H9 (cell line): Measurements from ENCODE around the gene SLC7A1. TPM values are rescaled to one million over a fixed set of nuclear protein-coding genes. Genes with fewer than 3 reads are reported as not detected.

Source experiments
- DNase-seq: peaks from one replicate; pipeline ENCODE4 v3.0.0-alpha.2; 2017
- H2AFZ ChIP-seq: one replicate; pipeline ENCODE4 v1.6.1; 2013; ENCODE audit warnings: mild to moderate bottlenecking, low read length, control low read depth, moderate library complexity
- H2AK5ac ChIP-seq: 2 replicates; pipeline ENCODE4 v1.6.1; 2013; ENCODE audit warnings: low read length, control low read depth, mixed read lengths; ENCODE audit not compliant: insufficient read length
- H2BK120ac ChIP-seq: one replicate; pipeline ENCODE4 v1.6.1; 2013; ENCODE audit warnings: low read depth, mild to moderate bottlenecking, low read length, control low read depth, inconsistent platforms; ENCODE audit not compliant: poor library complexity, severe bottlenecking
- H2BK12ac ChIP-seq: 2 replicates; pipeline ENCODE4 v1.6.1; 2013; ENCODE audit warnings: low read length, control low read depth, mixed read lengths, low read depth; ENCODE audit not compliant: insufficient read length
- H2BK15ac ChIP-seq: 2 replicates; pipeline ENCODE4 v1.6.1; 2013; ENCODE audit warnings: low read depth, low read length, control low read depth
- H2BK20ac ChIP-seq: one replicate; pipeline ENCODE4 v1.6.1; 2013; ENCODE audit warnings: low read depth, mild to moderate bottlenecking, low read length, control low read depth, inconsistent platforms; ENCODE audit not compliant: poor library complexity, severe bottlenecking
- H2BK5ac ChIP-seq: 2 replicates; pipeline ENCODE4 v1.6.1; 2013; ENCODE audit warnings: low read length, control low read depth, mixed read lengths; ENCODE audit not compliant: insufficient read length
- H3K14ac ChIP-seq: 2 replicates; pipeline ENCODE4 v1.6.1; 2013; ENCODE audit warnings: low read length, control low read depth; ENCODE audit not compliant: insufficient read depth
- H3K18ac ChIP-seq: 2 replicates; pipeline ENCODE4 v1.6.1; 2013; ENCODE audit warnings: low read depth, mild to moderate bottlenecking, mixed read lengths, low read length, control low read depth; ENCODE audit not compliant: insufficient read length
- H3K23ac ChIP-seq: 2 replicates; pipeline ENCODE4 v1.6.1; 2013; ENCODE audit warnings: low read length, control low read depth, mixed read lengths, low read depth; ENCODE audit not compliant: insufficient read length
- H3K23me2 ChIP-seq: 2 replicates; pipeline ENCODE4 v1.6.1; 2013; ENCODE audit warnings: low read depth, mild to moderate bottlenecking, mixed read lengths, low read length, control low read depth; ENCODE audit not compliant: insufficient read length, poor library complexity, severe bottlenecking
- H3K27ac ChIP-seq: 2 replicates; pipeline ENCODE4 v1.5.1; 2013; ENCODE audit warnings: low read length, control low read depth, mixed read lengths, low read depth; ENCODE audit not compliant: insufficient read length
- H3K27me3 ChIP-seq: 2 replicates; pipeline ENCODE4 v1.6.1; 2013; ENCODE audit warnings: low read length, control low read depth, inconsistent platforms; ENCODE audit not compliant: insufficient read depth
- H3K4ac ChIP-seq: 2 replicates; pipeline ENCODE4 v1.6.1; 2013; ENCODE audit warnings: low read depth, mild to moderate bottlenecking, control low read depth, inconsistent platforms, low read length, moderate library complexity
- H3K4me1 ChIP-seq: 2 replicates; pipeline ENCODE4 v1.6.1; 2013; ENCODE audit warnings: low read length, control low read depth, inconsistent platforms; ENCODE audit not compliant: insufficient read depth
- H3K4me2 ChIP-seq: 2 replicates; pipeline ENCODE4 v1.6.1; 2013; ENCODE audit warnings: low read length, control low read depth, mixed read lengths; ENCODE audit not compliant: insufficient read length, insufficient read depth
- H3K56ac ChIP-seq: 2 replicates; pipeline ENCODE4 v1.6.1; 2013; ENCODE audit warnings: low read depth, mild to moderate bottlenecking, mixed read lengths, low read length, control low read depth; ENCODE audit not compliant: insufficient read length
- H3K79me1 ChIP-seq: 2 replicates; pipeline ENCODE4 v1.6.1; 2013; ENCODE audit warnings: low read depth, mild to moderate bottlenecking, moderate library complexity, low read length, control low read depth, inconsistent platforms; ENCODE audit not compliant: insufficient read depth, poor library complexity, severe bottlenecking
- H3K79me2 ChIP-seq: 2 replicates; pipeline ENCODE4 v1.6.1; 2013; ENCODE audit warnings: low read length, control low read depth, inconsistent platforms; ENCODE audit not compliant: insufficient read depth
- H3K9ac ChIP-seq: 2 replicates; pipeline ENCODE4 v1.6.1; 2013; ENCODE audit warnings: low read length, control low read depth, mixed read lengths; ENCODE audit not compliant: insufficient read length; ENCODE audit errors: extremely low read depth
- H3K9me3 ChIP-seq: one replicate; pipeline ENCODE4 v1.6.1; 2013; ENCODE audit warnings: low read depth, low read length, inconsistent platforms; ENCODE audit not compliant: control insufficient read depth
- H3T11ph ChIP-seq: one replicate; pipeline ENCODE4 v1.6.1; 2013; ENCODE audit warnings: mild to moderate bottlenecking, low read length, control low read depth, inconsistent platforms
- H4K20me1 ChIP-seq: one replicate; pipeline ENCODE4 v1.6.1; 2013; ENCODE audit not compliant: control insufficient read depth, insufficient read length, insufficient read depth
- H4K5ac ChIP-seq: 2 replicates; pipeline ENCODE4 v1.6.1; 2013; ENCODE audit warnings: low read depth, mild to moderate bottlenecking, mixed read lengths, low read length, control low read depth; ENCODE audit not compliant: insufficient read length
- H4K8ac ChIP-seq: replicated peaks from 2 replicates; pipeline ENCODE4 v1.6.1; 2013; ENCODE audit warnings: low read length, control low read depth, mixed read lengths, low read depth; ENCODE audit not compliant: insufficient read length
- H4K91ac ChIP-seq: 2 replicates; pipeline ENCODE4 v1.6.1; 2013; ENCODE audit warnings: low read depth, mild to moderate bottlenecking, moderate library complexity, mixed read lengths, low read length, control low read depth; ENCODE audit not compliant: insufficient read length
- H3K27ac Mint-ChIP-seq, 3 experiments: 2 replicates in 2 of 3; 3 replicates in 1 of 3; pipeline ENCODE4 v1.8.0; 2020 to 2021; ENCODE audit warnings: mixed read lengths in 3 of 3, mild to moderate bottlenecking in 1 of 3, moderate library complexity in 1 of 3
- H3K27me3 Mint-ChIP-seq: 2 replicates; pipeline ENCODE4 v1.8.0; 2021; ENCODE audit warnings: low read depth, mild to moderate bottlenecking, moderate library complexity, mixed read lengths
- H3K36me3 Mint-ChIP-seq, 3 experiments: 2 replicates in 2 of 3; 3 replicates in 1 of 3; pipeline ENCODE4 v1.8.0; 2020 to 2021; ENCODE audit warnings: low read depth in 3 of 3, mixed read lengths in 3 of 3; ENCODE audit not compliant: insufficient read depth in 1 of 3
- H3K4me1 Mint-ChIP-seq, 2 experiments: 2 replicates each; pipeline ENCODE4 v1.8.0; 2020; ENCODE audit warnings: mixed read lengths in 2 of 2
- H3K4me3 Mint-ChIP-seq, 2 experiments: 2 replicates in 1 of 2; 3 replicates in 1 of 2; pipeline ENCODE4 v1.8.0; 2020 to 2021; ENCODE audit warnings: mild to moderate bottlenecking in 2 of 2, mixed read lengths in 2 of 2, moderate library complexity in 1 of 2
- H3K9me3 Mint-ChIP-seq, 2 experiments: 2 replicates in 1 of 2; 3 replicates in 1 of 2; pipeline ENCODE4 v1.8.0; 2020; ENCODE audit warnings: mild to moderate bottlenecking in 2 of 2, mixed read lengths in 2 of 2, moderate library complexity in 1 of 2
- CTCF ChIP-seq: fragments of 200-600 bp; sonication (generic); conservative IDR thresholded peaks from 3 replicates; pipeline ENCODE4 v1.8.0; 2021; ENCODE audit warnings: antibody characterized with exemption, mild to moderate bottlenecking
- WGBS: extraction: QIAGEN DNeasy Blood & Tissue Kit; methylation state at CpG from one replicate; pipeline ENCODE4 v1.1.7; 2013; ENCODE audit warnings: missing lambda C conversion rate, low lambda C conversion rate, mixed read lengths; ENCODE audit not compliant: insufficient read length; ENCODE audit errors: extremely low coverage; 5-methylcytosine and 5-hydroxymethylcytosine counted together
- total RNA-seq: library from RNA; stranded (reverse); gene quantifications from 2 replicates; pipeline ENCODE4 v1.2.1, GENCODE V29; 2021

The SLC7A1 gene
- total RNA-seq, 1 experiment from 2014 or later = 109 TPM

DNA sequence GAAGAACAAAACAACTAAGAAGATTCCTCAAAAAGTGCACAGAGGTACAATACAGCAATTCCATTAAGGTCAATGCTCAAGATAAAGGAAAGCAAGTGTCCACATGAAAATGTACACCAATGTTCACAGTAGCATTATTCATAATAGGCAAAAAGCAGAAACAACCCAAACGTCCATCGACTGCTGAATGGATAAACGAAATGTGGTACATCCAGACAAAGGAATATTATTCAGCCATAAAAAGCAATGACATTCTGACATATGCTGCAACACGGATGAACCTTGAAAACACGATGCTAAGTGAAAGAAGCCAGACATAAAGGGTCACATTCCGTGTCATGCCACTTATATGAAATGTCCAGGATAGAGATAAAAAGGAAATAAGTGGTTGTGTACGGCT lies 29.3 kb downstream of the SLC7A1 start:
- Mint-ChIP-seq H3K27me3 (no peaks in the 10 kb centered on the region), H3K27ac (no peak overlapping the region), H3K36me3 (peaks cover 0 to 8% (median 0%) of the 10 kb centered on the region in 3 experiments; a peak in 3 of 7 replicates), H3K4me3 (no peak overlapping the region), H3K4me1 (peaks cover 78 to 83% of the 10 kb centered on the region in 2 experiments), H3K9me3 (no peaks in the 10 kb centered on the region; a peak in 1 of 5 replicates)
- Histone ChIP-seq H3K18ac (no peak overlapping the region), H2AFZ (no peak overlapping the region), H3K14ac (no peak overlapping the region), H3K9me3 (no peaks in the 10 kb centered on the region), H4K5ac (no peak overlapping the region), H2BK20ac (no peak overlapping the region), H3K23ac (no peak overlapping the region), H4K91ac (no peak overlapping the region), H3K27me3 (no peaks in the 10 kb centered on the region), H3K27ac (no peak overlapping the region), H3K4ac (no peak overlapping the region), H3K79me1 (peaks cover 16% of the 10 kb centered on the region), H3K56ac (no peak overlapping the region), H3K79me2 (peaks cover 79% of the 10 kb centered on the region), H2BK5ac (no peak overlapping the region), H2BK120ac (no peak overlapping the region), H3K23me2 (no peaks in the 10 kb centered on the region), H3K4me1 (peaks cover 31% of the 10 kb centered on the region), H4K20me1 (no peaks in the 10 kb centered on the region), H2BK12ac (no peak overlapping the region), H4K8ac (no peak overlapping the region), H2BK15ac (no peak overlapping the region), H2AK5ac (no peak overlapping the region), H3T11ph (no peak overlapping the region), H3K4me2 (no peak overlapping the region), H3K9ac (no peak overlapping the region)
- no peak for TF ChIP-seq CTCF
- WGBS = no CpG with 5 or more reads among the region's 7 CpGs
- DNase-seq = no peak
